Ovary (tissue), 3 donors: ENCODE results near the gene RIPOR2.

ENCODE experiments used
- CTCF ChIP-seq, 3 donors: fragments of 450-650 bp in 2 of 3; fragments of 200-600 bp in 1 of 3; IDR thresholded peaks; one replicate each; pipeline versions ENCODE4 v1.5.1 to v1.8.0; 2016 to 2022; ENCODE audit warnings: antibody characterized with exemption in 3 of 3, mild to moderate bottlenecking in 1 of 3
- EP300 ChIP-seq: sonication (generic); formaldehyde crosslinking; IDR thresholded peaks from one replicate; pipeline ENCODE4 v1.6.1; 2017; ENCODE audit warnings: antibody characterized with exemption
- POLR2A ChIP-seq: fragments of 450-650 bp; IDR thresholded peaks from one replicate; pipeline ENCODE4 v1.6.1; 2017; ENCODE audit warnings: antibody characterized with exemption, mild to moderate bottlenecking, moderate library complexity
- donor health status: DM: no; HTN: no; CAD: no.

DNA sequence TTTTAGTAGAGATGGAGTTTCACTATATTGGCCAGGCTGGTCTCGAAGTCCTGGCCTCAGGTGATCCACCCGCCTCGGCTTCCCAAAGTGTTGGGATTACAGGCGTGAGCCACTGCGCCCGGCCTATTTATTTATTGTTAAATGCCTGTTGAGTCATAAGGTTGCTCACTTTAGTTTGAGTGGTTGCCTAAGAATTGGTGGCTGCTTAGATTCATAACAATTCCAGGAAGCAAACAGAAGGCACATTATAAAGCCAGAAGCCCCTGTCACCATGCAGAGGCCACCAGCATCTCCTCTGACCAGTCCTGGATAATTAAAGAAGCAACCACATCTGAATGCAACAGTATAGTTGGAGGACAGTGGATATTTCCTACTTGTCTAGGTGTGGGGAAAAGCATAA, 113.1 kb downstream of the RIPOR2 start:
- no peak for TF ChIP-seq POLR2A
- TF ChIP-seq CTCF (IDR thresholded peaks at IDR 0.05), result no peak
- no peak for TF ChIP-seq EP300
